ENCODE results near the gene PLCG2.
"Not testable (repeated sequence)": the region's sequence is repeated elsewhere in the genome, so short reads cannot be mapped to it uniquely, and the experiment has no call there.

Gene PLCG2

GRCh38 chr16:81850197-81850944 lies 71.3 kb downstream of the PLCG2 start:
- DNase-seq = no peak

- no peak for DNase-seq
Observed at GRCh38 chr16:81852347-81852746, 73.3 kb downstream of the PLCG2 start.

- no peak for DNase-seq
Observed at GRCh38 chr16:81855552-81856153, 76.6 kb downstream of the PLCG2 start.

GRCh38 chr16:81860287-81861266 lies 81.5 kb downstream of the PLCG2 start:
- no peak for DNase-seq

GRCh38 chr16:81861503-81861902 lies 82.4 kb downstream of the PLCG2 start:
- no peak for DNase-seq

- no peak for DNase-seq
Observed at GRCh38 chr16:81861915-81862314, 82.8 kb downstream of the PLCG2 start.

- DNase-seq = no peak
Observed at GRCh38 chr16:81863630-81864352, 84.7 kb downstream of the PLCG2 start.

GRCh38 chr16:81864646-81865382 lies 85.7 kb downstream of the PLCG2 start:
- DNase-seq = no peak

- no peak for DNase-seq
Observed at GRCh38 chr16:81866820-81867440, 87.8 kb downstream of the PLCG2 start.

- no peak for DNase-seq
Observed at GRCh38 chr16:81868057-81868748, 89.1 kb downstream of the PLCG2 start.

GRCh38 chr16:81869326-81869725 lies 90.2 kb downstream of the PLCG2 start:
- no peak for DNase-seq

- DNase-seq = no peak
Observed at GRCh38 chr16:81873206-81873605, 94.1 kb downstream of the PLCG2 start.

- DNase-seq = peak; percentile 65
Observed at GRCh38 chr16:81873843-81874752, 95.0 kb downstream of the PLCG2 start.

- no peak for DNase-seq
Observed at GRCh38 chr16:81875461-81875860, 96.4 kb downstream of the PLCG2 start.

GRCh38 chr16:81876273-81876900 lies 97.3 kb downstream of the PLCG2 start:
- no peak for DNase-seq

- DNase-seq = not testable (repeated sequence)
Observed at GRCh38 chr16:81877490-81877889, 98.4 kb downstream of the PLCG2 start.

GRCh38 chr16:81878529-81878928 lies 99.4 kb downstream of the PLCG2 start:
- DNase-seq = no peak

GRCh38 chr16:81879625-81880024 lies 100.5 kb downstream of the PLCG2 start:
- no peak for DNase-seq

GRCh38 chr16:81880816-81881215 lies 101.7 kb downstream of the PLCG2 start:
- no peak for DNase-seq

All from eye (tissue), 1 donor.